Duodenal mucosa (tissue), 2 donors: ENCODE measurements around the gene COG7.

Experiments
- H3K27ac ChIP-seq: one replicate; pipeline ENCODE4 v1.7.0; 2013; ENCODE audit warnings: low read depth, low read length
- H3K27me3 ChIP-seq, 2 donors: one replicate each; pipeline ENCODE4 v1.7.0; 2013; ENCODE audit warnings: low read length in 2 of 2, control low read depth in 1 of 2; ENCODE audit not compliant: insufficient read depth in 2 of 2, control insufficient read depth in 1 of 2
- H3K36me3 ChIP-seq, 2 donors: one replicate each; pipeline ENCODE4 v1.7.0; 2013; ENCODE audit warnings: low read length in 2 of 2, control low read depth in 1 of 2; ENCODE audit not compliant: insufficient read depth in 2 of 2, control insufficient read depth in 1 of 2
- H3K4me1 ChIP-seq, 2 donors: one replicate each; pipeline ENCODE4 v1.7.0; 2013; ENCODE audit warnings: low read length in 2 of 2, control low read depth in 1 of 2; ENCODE audit not compliant: insufficient read depth in 2 of 2, control insufficient read depth in 1 of 2
- H3K4me3 ChIP-seq, 2 donors: one replicate each; pipeline ENCODE4 v1.7.0; 2013; ENCODE audit warnings: low read length in 2 of 2, low read depth in 1 of 2
- H3K9ac ChIP-seq, 2 donors: one replicate each; pipeline ENCODE4 v1.7.0; 2013; ENCODE audit warnings: low read length in 2 of 2, low read depth in 1 of 2
- H3K9me3 ChIP-seq, 2 donors: one replicate each; pipeline ENCODE4 v1.7.0; 2013; ENCODE audit warnings: low read length in 2 of 2, control low read depth in 1 of 2; ENCODE audit not compliant: control insufficient read depth in 1 of 2

Gene COG7

GRCh38 chr16:23420011-23420410 lies 33.0 kb downstream of the COG7 start:
- Histone ChIP-seq H3K36me3 (peaks cover 4 to 35% of the 10 kb centered on the region in 2 donors), H3K4me1 (peaks cover 3 to 5% of the 10 kb centered on the region in 2 donors), H3K27ac (no peak overlapping the region), H3K9ac (no peak overlapping the region), H3K27me3 (no peaks in the 10 kb centered on the region), H3K4me3 (no peak overlapping the region), H3K9me3 (no peaks in the 10 kb centered on the region)

GRCh38 chr16:23416816-23417215 lies 36.2 kb downstream of the COG7 start:
- Histone ChIP-seq H3K27ac (no peak overlapping the region), H3K4me1 (no peaks in the 10 kb centered on the region), H3K9ac (no peak overlapping the region), H3K9me3 (no peaks in the 10 kb centered on the region), H3K4me3 (no peak overlapping the region), H3K27me3 (no peaks in the 10 kb centered on the region), H3K36me3 (peaks cover 4 to 66% of the 10 kb centered on the region in 2 donors)

DNA sequence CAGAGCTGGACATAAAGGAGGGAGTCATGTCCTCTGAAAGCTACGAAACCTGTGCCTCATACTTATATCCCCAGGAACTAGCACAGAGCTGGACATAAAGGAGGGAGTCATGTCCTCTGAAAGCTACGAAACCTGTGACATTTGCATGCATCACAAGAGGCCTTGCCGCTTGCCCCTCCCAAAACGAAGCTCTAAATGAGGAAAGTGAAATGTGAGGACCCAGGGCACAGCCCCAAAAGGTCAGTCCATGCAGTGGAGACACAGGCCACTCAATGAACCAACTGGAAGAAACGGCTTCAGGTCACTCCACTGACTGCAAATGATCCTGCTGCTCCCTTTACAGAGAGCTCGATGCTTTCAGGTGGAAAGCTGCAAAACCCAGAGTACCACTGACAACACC lies 38.3 kb downstream of the COG7 start:
- peaks cover 8 to 76% of the 10 kb centered on the region in 2 donors for H3K36me3 ChIP-seq

GRCh38 chr16:23410176-23410575 lies 42.8 kb downstream of the COG7 start:
- Histone ChIP-seq H3K4me1 (no peaks in the 10 kb centered on the region), H3K27me3 (no peaks in the 10 kb centered on the region), H3K9me3 (no peaks in the 10 kb centered on the region), H3K4me3 (no peak overlapping the region), H3K9ac (no peak overlapping the region), H3K36me3 (peaks cover 18 to 79% of the 10 kb centered on the region in 2 donors), H3K27ac (no peak overlapping the region)

More for the DNA sequence above, 38.3 kb downstream of the COG7 start:
- Histone ChIP-seq H3K4me1 (no peaks in the 10 kb centered on the region), H3K27me3 (no peaks in the 10 kb centered on the region), H3K27ac (no peak overlapping the region), H3K9me3 (no peaks in the 10 kb centered on the region), H3K4me3 (no peak overlapping the region), H3K9ac (no peak overlapping the region)

DNA sequence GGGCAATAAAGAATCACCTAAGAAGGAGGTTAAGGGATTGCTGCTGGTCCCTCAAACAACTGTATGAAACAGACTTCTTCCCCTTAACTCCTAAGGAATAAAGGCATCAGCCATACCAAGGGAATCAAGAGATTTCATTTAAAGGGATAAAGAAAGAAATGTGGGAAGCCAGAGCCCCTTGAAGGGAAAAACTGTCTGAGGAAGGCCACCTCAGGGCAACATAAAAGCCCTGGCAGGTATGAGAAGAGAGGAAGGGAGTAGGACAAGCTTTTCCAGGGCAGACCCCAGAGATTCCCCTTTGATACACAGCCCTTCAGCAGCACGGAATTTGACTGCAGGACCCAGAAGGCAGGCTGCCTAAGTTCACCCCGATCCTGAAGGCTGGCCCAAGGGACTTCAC lies 43.5 kb downstream of the COG7 start:
- Histone ChIP-seq H3K36me3 (peaks cover 18 to 79% of the 10 kb centered on the region in 2 donors), H3K9ac (no peak overlapping the region), H3K27ac (no peak overlapping the region), H3K4me3 (no peak overlapping the region), H3K4me1 (peaks cover 0 to 3% of the 10 kb centered on the region in 2 donors), H3K9me3 (no peaks in the 10 kb centered on the region), H3K27me3 (no peaks in the 10 kb centered on the region)

- Histone ChIP-seq H3K9ac (no peak overlapping the region), H3K4me1 (peaks cover 6 to 9% of the 10 kb centered on the region in 2 donors), H3K27me3 (no peaks in the 10 kb centered on the region), H3K4me3 (no peak overlapping the region), H3K36me3 (peaks cover 18 to 72% of the 10 kb centered on the region in 2 donors), H3K27ac (no peak overlapping the region), H3K9me3 (no peaks in the 10 kb centered on the region)
These were observed 44.1 kb downstream of the COG7 start for GRCh38 chr16:23408823-23409298.

DNA sequence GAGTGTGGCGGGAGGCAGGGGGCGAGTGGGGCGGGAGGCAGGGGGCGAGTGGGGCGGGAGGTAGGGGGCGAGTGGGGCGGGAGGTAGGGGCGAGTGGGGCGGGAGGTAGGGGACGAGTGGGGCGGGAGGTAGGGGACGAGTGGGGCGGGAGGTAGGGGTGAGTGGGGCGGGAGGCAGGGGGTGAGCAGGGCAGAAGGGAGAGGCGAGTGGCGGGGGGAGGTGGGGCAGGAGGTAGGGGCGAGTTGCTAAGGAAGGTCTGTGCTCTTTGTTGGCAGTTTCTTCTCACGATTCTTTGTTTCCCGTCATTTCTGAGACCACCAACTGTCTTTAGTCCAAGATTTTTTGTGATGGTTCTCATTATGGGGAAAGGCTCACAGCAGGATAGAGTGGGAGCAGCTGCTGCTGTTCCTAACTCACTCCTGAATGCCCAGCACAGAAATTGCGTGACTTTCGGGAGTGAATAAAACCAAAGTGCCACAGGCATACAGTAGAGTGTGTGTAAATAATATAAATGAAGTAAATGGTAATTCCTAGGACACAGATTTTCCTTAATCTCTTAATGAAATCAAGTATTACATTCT lies 44.7 kb downstream of the COG7 start:
- H3K9me3 ChIP-seq: no peaks in the 10 kb centered on the region
- peaks cover 8 to 13% of the 10 kb centered on the region in 2 donors for H3K4me1 ChIP-seq
- no peak overlapping the region for H3K27ac ChIP-seq
- H3K4me3 ChIP-seq: no peak overlapping the region
- H3K36me3 ChIP-seq: peaks cover 21 to 72% of the 10 kb centered on the region in 2 donors
- H3K27me3 ChIP-seq: no peaks in the 10 kb centered on the region
- no peak overlapping the region for H3K9ac ChIP-seq

- Histone ChIP-seq H3K36me3 (peaks cover 21 to 67% of the 10 kb centered on the region in 2 donors), H3K9ac (no peak overlapping the region), H3K4me3 (no peak overlapping the region), H3K9me3 (no peaks in the 10 kb centered on the region), H3K27ac (no peak overlapping the region), H3K4me1 (peaks cover 8 to 15% of the 10 kb centered on the region in 2 donors), H3K27me3 (no peaks in the 10 kb centered on the region)
These were observed 45.4 kb downstream of the COG7 start for GRCh38 chr16:23407436-23408127.

GRCh38 chr16:23406546-23407240 lies 46.3 kb downstream of the COG7 start:
- no peak overlapping the region for H3K9ac ChIP-seq
- H3K9me3 ChIP-seq: no peaks in the 10 kb centered on the region
- no peak overlapping the region for H3K4me3 ChIP-seq
- no peaks in the 10 kb centered on the region for H3K27me3 ChIP-seq
- no peak overlapping the region for H3K27ac ChIP-seq
- peaks cover 8 to 15% of the 10 kb centered on the region in 2 donors for H3K4me1 ChIP-seq
- H3K36me3 ChIP-seq: peaks cover 21 to 63% of the 10 kb centered on the region in 2 donors

GRCh38 chr16:23406024-23406423 lies 47.0 kb downstream of the COG7 start:
- Histone ChIP-seq H3K9ac (no peak overlapping the region), H3K9me3 (no peaks in the 10 kb centered on the region), H3K27ac (no peak overlapping the region), H3K27me3 (no peaks in the 10 kb centered on the region), H3K4me3 (no peak overlapping the region), H3K4me1 (peaks cover 8 to 15% of the 10 kb centered on the region in 2 donors), H3K36me3 (peaks cover 21 to 61% of the 10 kb centered on the region in 2 donors)
